Activated T-cell treated with anti-CD3 and anti-CD28 coated beads for 4 hours (primary cell): ENCODE measurements around the gene HMCN2.

Experiments used
- DNase-seq: peaks from one replicate; pipeline ENCODE4 v3.0.0-alpha.2; 2020

The HMCN2 gene

DNA sequence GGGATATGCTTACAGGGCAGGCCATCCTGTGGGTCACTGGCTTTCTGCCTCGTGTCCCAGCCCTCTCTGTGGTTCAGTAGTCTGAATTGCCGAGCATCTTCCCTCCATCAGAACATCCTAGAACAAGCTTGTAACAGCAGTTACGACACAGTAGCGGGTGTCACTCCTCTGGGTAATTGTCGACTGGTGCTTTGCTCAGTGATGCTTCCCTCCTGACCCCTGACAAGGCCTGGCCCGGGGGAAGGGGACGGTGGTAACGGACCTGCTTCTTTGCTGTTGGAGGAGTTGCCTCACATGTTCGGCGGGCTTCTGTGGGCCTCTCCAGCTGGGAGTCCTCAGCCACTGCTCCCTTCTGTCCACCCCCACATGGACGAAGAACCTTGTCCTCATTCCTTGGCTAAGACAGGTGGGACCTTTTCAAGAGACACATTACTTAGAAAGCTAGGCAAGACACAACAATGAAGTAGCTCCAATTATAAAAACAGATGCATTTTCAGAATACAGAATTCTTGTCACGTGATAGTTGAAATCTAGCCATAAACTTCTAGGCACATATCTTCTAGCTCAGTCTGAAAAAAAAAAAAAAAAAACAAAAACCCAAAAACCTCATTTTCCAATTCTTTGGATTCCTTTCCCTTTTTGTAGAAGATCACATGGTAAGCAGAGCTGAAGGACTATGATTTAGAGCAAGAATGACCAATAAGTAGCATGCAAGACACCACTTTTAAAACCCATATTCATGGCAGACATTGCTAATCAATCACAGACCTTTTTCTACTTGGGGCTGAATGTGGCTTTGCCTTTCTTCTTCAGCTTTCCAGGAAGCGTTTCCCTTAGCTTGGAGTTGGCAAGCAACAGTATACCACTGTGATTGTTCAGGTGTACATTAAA lies 25.0 kb downstream of the HMCN2 start:
- no peak for DNase-seq

DNA sequence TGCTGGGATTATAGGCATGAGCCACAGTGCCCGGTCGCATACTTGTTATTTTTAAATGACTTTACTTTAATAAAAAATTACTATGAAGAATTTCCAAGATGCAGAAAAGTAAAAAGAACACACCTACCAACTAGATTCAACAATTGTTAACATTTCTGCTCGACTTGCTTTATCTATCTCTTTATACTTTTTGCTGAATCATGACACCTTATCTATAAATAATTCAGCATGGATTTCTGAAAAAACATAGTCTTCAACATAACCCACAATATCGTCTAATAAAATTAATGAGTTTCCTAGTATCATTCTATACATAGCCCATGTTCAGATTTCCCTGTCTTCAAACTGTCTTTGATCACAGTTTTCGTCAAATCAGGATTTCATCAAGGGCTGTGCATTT lies 25.9 kb downstream of the HMCN2 start:
- no peak for DNase-seq

DNA sequence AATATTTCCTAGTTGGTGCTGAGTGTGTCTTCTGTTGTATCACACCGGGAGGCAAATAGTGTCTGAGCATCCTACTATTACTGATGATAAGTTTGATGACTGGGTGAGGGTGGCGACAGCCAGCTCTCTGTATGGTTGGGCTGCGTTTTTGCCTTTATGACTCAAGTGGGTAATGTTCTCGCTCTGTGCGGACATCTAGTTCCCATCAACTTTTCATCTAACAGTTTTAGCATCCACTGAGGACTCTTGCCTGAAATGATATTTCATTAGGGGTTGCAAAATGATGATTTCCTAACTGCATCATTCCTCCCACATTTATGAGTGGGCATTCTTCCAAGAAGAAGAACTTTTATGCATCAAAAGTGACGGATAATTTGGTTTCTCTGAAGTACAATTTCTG lies 26.5 kb downstream of the HMCN2 start:
- no peak for DNase-seq

DNA sequence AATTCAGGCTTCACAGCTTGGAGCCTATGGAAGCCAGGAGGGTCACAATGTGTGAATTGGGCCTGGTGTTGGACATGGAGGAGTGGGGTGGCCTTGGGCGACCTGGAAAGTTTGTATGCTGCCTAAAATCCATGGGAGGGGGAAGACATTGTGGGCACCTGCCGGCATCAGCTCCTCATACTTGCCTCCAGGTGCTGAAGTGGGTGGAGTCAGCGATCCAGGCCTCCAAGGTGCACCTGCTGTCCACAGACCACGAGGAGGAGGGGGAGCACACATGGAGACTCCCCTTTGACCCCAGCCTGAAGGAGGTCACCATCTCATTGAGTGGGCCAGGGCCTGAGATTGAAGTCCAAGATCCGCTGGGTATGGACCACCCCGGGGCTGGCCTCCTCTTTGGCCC lies 29.1 kb downstream of the HMCN2 start:
- no peak for DNase-seq

DNA sequence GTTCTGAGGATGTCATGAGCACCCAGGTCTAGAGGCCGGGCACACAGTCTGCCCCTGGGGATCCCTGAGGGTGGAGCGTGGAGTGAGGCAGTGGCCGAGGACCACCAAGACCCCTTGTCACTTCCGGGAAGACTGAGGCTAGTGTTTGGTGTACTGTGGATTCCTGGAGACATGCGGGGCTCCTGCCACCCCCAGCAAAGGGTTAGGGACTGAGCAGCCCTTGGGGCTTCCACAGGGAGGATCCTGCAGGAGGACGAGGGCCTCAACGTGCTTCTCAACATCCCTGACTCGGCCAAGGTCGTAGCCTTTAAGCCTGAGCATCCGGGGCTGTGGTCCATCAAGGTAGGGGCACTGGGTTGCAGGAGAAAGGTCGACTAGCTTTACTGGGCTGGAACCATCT lies 29.9 kb downstream of the HMCN2 start:
- no peak for DNase-seq

DNA sequence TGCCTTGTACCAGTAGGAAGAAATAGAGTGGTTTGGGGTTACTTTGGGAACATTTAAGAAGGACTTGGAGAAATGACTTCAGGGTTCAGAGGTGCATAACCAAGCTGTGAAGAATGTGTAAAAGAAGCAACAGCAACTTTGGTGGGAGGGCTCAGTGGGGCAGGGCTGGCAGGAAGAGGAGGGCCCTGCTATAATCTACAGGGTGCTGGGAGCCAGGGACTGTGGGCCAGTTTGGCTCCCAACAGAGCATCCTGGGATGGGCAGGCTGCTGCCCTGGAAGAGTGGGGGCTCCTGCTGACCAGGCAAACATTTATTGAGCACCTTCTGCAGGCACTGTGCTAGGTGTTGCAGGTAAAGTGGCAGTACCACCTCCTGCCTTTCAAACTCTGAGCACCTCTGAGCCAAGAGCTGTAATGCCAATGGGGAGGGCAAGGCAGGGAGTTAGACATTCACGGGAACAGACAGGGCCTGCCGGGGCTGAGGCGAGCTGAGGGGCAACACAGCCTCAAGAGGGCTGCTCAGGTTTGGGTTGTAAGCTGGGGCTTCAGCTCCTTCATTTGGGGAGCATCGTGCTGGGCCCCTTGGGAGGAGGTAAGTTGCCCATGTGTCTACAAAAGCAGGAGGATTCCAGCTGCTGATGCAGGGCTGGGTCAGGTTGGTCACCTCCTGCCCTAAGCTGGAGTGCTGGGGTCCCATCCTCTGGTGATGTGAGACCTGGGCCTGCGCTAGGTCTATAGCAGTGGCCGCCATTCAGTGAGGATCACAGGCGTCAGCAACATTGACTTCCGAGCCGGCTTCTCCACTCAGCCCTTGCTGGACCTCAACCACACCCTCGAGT lies 30.6 kb downstream of the HMCN2 start:
- no peak for DNase-seq

DNA sequence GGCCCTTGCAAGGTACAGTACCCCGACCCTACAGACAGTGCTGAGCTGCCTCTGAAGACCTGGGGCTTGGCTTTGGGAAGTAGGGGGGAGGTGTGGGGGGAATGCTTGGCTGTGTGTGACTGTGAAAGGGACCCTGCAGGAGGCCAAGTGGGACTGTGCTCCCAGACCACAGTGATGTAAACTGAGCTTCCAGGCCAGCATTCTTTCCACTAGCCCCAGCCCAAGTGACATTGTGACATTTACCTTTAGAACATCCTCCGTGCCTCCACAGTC lies 31.2 kb downstream of the HMCN2 start:
- DNase-seq, result no peak

DNA sequence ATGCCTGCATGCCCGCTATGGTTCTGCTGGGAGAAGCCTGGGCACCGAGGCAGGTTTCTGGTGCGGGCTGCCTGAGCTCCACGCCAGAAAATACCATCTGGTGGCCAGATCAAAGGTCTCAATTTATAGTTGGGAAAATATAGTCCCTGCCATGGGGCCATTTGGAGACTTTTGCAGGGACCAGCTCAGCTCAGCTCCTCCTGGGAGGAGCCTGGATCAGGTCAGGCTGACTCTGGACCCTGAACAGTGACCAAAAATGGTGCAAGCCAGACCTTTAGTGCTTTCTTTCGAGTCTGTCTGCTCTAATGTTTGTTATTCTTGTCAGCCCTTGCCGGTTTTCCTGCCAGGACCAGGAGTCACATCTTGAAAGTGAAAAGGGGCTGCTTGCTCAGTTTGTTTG lies 31.8 kb downstream of the HMCN2 start:
- no peak for DNase-seq

DNA sequence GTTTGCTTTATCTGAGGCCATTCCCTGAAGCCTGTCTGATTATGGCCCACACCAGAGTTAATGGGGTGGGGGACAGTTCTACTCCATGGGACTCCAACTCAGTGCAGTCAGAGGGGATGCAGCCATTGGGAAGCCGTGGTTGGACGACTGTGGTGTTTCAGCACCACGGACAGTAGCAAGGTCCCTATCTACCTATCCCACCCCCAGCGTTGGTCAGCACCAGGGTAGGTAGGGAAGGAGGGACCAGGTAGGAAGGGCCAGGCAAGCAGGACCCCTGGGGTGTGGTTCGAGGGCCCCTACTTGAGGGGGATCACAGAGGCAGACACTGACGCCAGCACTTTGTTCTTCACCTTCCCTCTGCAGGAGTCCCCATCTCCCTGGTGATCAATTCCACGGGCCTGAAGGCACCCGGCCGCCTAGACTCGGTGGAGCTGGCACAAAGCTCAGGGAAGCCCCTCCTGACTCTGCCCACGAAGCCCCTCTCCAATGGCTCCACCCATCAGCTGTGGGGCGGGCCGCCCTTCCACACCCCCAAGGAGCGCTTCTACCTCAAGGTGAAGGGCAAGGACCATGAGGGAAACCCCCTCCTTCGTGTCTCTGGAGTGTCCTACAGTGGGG lies 33.2 kb downstream of the HMCN2 start:
- DNase-seq, result no peak

DNA sequence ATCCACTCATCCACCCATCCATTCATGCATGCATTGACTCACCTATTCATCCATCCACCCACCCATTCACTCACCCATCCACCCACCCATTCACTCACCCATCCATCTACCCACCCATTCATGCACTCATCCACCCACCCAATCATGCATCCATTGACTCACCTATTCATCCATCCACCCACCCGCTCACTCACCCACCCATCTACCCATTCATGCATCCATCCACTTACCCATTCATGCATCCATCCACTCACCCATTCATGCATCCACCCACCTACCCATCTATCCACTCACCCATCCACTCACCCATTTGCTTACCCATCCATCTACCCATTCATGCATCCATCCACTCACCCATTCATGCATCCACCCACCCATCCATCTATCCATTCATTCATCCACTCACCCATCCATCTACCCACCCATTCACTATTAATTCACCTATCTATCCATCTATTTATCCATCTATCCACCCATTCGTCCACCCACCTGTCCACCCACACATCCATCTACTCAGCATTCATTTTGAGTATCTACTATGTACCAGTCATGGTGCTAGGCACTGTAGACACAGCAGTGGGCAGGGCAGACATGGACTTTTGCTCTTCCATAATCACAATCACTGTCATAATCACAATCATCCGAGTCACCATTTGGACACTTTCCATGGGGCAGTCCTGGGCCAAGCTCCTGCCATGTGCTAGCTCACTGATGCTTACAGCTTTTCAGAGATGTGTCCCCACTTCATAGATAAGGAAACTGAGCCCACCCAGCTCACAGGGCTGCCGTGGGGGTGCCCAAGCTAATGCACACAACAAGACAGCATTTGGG lies 34.4 kb downstream of the HMCN2 start:
- peak; percentile 7 for DNase-seq

DNA sequence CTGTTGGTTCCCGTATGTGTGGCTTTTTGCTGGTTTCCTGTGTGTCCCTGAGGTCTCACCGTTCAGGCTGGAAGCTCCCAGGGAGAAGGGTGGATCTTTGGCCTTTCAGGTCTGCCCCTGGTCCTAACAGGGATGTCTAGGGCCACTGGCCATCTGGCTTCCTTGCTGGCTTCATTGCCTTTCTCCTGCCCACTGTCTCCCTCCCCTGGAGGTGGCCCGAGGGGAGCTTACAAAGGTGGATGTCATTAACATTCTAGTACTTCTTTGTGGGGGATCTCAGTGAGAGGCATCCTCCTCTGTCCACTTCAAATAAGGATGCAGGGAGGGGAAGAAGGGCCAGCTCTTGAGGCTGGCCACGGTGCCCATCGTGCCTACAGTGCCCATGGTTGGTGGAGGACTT lies 35.2 kb downstream of the HMCN2 start:
- DNase-seq, result no peak

DNA sequence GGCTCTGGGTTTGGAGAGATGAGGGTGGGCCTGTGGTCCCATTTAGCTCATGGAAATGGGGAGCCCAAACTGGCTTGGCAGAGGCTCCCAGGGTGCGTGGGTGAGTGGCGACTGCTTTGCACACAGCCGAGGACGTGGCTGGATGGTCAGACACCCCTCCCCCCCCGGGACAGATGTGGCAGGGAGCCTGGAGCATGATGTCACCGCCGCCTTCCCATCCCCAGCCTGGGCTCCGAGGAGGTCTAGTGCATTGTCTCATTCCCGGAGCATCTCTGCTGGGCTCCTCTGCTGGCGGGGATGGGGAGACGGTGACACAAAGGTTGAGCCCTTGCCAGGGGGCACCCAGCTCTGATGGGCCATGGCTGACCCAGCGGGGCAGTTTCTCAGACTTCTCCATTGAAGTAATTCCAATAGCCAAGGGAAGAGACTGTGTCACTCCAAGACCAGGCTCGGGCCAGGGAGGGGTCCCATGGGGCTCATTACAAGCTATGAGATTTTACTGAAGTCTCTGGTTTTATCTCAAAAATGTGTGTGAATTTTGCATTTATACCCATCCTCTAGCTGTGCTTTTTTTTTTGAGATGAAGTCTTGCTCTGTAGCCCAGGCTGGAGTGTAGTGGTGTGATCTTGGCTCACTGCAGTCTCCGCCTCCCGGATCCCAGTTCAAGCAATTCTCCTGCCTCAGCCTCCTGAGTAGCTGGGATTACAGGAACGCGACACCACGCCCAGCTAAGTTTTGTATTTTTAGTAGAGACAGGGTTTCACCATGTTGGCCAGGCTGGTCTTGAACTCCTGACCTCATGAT lies 36.1 kb downstream of the HMCN2 start:
- DNase-seq, result no peak

DNA sequence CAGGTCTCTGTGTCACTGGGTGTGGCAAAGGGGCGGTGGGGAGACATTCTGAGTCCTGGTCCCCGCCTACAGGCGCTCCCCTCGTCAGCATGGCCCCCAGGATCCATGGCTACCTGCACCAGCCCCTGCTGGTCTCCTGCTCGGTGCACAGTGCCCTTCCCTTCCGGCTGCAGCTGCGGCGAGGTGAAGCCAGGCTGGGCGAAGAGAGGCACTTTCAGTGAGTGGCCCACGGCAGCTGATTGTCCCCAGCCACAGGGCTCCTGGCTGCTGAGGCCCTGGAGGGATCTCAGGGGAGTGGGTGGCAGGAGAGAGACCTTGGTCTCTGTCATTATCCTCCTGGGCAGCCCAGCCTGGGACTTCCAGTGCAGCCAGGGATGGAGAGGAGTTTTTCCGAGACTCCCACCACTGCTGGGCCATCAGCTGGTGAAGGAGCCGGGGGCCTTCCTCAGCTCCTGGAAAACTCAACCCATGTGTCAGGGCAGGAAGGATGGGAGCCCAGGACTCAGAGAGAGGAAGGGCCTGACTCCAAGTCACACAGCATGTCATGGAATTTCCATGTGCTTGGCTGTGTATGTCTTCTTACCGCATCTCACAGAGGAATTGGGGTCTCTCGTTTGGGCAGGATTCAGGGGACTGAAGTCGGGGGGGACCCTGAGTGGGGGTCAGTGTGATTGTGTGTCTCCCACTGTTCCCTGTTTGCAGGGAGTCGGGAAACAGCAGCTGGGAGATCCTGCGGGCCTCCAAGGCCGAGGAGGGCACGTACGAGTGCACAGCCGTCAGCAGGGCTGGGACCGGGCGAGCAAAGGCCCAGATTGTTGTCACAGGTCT lies 37.4 kb downstream of the HMCN2 start:
- DNase-seq, result no peak

DNA sequence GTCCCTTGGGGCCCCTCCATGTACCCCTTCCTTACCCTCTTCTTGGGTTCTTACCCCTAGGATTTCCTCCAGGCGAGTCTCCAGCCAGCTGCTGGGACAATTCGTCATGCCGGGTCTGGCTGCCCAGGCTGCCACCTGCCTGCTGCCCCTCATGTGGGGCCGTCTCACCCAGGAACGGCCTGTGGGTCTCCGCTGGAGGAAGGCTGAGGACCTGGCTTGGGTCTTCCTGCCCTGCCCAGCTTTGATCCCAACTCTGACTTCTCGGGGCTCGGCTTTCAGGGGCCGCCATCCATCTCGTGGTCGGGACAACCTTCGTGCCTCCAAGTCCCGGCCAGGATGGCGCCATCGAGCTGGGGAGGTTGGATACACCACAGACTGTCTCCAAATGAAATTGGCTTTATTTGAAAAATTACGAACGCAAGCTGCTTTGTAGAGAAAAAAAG lies 38.1 kb downstream of the HMCN2 start:
- no peak for DNase-seq

DNA sequence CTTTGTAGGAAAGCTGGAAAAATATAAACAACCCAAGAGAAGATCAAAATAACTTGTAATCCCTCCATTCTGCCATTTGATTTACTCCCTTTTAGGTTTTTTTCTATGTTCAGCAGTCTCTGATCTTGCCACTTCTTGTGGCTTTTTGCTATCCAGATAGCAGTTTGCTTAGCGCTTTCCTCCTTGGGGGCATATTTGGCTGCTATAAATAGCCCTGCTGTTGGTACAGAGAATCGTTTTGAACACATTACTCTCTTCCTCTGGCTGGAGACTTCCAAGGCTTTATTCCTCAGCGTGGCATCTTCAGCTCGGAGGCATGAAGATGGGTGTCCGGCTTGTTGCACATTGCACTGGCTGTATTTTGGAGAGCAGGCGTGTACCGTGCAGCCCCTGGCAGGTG lies 38.6 kb downstream of the HMCN2 start:
- no peak for DNase-seq

DNA sequence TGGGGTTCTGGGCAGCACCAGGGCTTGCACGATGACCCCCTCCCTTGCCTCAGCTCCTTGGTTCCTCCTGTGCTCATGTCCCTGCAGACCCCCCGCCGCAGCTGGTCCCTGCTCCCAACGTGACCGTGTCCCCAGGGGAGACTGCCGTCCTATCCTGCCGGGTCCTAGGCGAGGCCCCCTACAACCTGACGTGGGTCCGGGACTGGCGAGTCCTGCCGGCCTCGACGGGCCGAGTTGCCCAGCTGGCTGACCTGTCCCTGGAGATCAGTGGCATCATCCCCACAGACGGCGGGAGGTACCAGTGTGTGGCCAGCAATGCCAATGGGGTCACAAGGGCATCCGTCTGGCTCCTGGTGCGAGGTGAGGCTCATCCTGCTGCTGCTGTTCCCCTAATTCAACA lies 39.1 kb downstream of the HMCN2 start:
- DNase-seq, result no peak

DNA sequence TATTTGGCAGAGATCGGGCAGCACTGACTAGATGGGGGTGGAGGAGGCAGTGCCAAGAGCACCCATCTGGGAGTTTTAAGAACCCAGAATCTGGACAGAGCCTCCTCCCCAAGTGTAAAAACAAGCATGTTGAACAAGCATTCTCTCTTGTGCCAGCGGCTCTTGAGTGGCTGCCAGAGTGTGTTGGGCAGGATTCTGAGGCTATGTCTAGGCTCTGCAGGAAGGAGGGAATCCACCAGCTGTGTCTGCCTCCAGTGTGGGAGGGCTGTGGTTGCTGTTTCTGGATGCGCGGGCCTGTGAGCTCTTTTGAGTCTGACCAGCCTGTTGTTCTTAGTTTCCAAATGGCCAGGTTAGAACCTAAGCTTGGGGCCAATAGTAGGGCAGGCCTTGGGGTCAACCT lies 39.8 kb downstream of the HMCN2 start:
- no peak for DNase-seq

DNA sequence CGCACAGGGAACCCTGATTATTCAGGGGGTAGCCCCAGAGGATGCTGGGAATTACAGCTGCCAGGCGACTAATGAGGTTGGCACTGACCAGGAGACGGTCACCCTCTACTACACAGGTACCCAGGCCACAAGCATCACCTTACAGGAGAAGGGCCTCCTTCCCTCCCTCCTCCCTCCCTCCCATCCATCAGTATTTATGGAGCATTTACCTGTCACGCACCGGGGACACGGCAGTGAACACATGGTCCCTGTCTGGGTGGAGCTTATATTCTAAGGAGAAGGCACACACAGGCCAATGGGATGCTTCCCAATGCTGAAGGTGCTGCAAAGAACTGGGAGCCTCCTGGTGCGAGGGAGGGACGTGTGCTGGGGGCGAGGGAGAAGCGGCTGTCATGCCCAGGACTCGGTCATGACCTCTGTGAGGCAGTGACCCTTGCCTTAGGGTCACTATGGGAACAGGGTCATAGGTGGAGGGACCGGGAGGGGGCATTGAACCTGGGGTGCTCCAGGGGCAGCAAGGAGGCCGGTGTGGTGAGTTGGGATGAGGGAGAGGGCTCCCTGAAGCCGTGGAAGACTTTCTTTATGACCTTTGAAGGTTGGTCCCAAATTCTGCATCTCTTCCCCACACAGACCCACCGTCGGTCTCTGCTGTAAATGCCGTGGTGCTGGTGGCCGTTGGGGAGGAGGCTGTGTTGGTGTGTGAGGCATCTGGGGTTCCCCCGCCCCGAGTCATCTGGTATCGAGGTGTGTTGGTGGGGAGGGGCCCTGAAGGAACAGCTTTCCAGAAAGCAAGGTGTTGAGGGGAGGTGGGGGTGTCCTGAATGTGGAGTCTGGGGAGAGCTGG lies 41.5 kb downstream of the HMCN2 start:
- DNase-seq, result no peak

DNA sequence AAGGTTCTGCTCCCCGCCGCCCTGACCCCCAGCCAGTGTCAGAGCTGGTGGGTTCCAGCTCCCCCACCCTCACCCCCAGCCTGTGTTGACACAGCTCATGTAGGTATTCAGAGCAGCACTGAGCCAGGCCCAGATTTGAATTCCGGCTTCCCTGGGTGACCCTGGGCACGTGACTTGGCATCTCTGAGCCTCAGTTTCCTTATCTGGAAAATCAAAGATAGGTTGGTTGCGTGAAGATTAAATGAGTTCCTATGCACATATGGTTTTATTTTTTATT lies 42.0 kb downstream of the HMCN2 start:
- DNase-seq, result no peak

DNA sequence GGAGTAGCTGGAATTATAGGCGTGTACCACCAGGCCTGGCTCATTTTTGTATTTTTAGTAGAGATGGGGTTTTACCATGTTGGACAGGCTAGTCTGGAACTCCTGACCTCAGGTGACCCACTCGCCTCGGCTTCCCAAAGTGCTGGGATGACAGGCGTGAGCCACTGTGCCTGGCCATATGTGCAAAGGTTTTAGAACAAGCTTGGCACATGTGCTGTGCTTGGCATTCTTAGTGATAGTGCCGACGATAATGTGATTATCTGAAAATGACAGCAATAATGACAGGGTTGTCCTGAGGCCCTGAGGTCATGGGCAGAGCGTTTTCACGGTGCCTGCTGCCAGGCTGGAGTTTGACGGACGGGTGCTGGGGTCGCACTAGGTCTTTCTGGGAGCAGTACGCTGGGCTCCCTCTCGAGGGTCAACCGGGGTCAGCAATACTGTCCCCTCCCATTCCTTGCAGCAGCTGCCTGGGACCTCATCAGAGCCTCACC lies 42.6 kb downstream of the HMCN2 start:
- no peak for DNase-seq
